T-cell (primary cell): ENCODE data around the gene RBM23. TPM values are rescaled to one million over a fixed set of nuclear protein-coding genes. Genes with fewer than 3 reads are reported as not detected.
"Not testable (repeated sequence)": the region's sequence is repeated elsewhere in the genome, so short reads cannot be mapped to it uniquely, and the experiment has no call there.

Experiments used
- ATAC-seq, 4 experiments: fragments of 200-7000 bp in 3 of 4; fragments of 150-1000 bp in 1 of 4; cut with Tn5 transposase; replicated peaks in 1 of 4; 1 replicate in 3 of 4; 2 replicates in 1 of 4; pipeline ENCODE4 v1.10.0; 2021; ENCODE audit warnings: moderate library complexity in 3 of 4, mild to moderate bottlenecking in 2 of 4, moderate number of reproducible peaks in 1 of 4
- CTCF ChIA-PET, 2 donors: fragments of 300-600 bp; sonication (Branson Sonifier 250); formaldehyde crosslinking; loops; one replicate each; lab custom pipeline; 2022; ENCODE audit warnings: antibody characterized with exemption in 2 of 2; lab: Charles Lee
- POLR2A ChIA-PET, 2 donors: fragments of 300-600 bp; sonication (Branson Sonifier 250); formaldehyde crosslinking; loops; one replicate each; lab custom pipeline; 2022; ENCODE audit warnings: antibody characterized with exemption in 2 of 2; lab: Charles Lee
- DNase-seq, 35 experiments: peaks; one replicate each; pipeline versions ENCODE4 v3.0.0 to v3.0.0-alpha.2; 2013 to 2023
- H3K27ac ChIP-seq: one replicate; pipeline ENCODE4 v1.5.1; 2013; ENCODE audit warnings: low read length
- H3K27me3 ChIP-seq, 2 experiments: replicated peaks in 1 of 2; 1 replicate in 1 of 2; 2 replicates in 1 of 2; pipeline versions ENCODE4 v1.6.1 to v1.7.0; 2013; ENCODE audit warnings: low read length in 1 of 2, mixed read lengths in 1 of 2; ENCODE audit not compliant: control insufficient read depth in 2 of 2, insufficient read depth in 2 of 2; ENCODE audit errors: extremely low read depth in 1 of 2
- H3K36me3 ChIP-seq, 2 donors: 1 replicate in 1 of 2; 2 replicates in 1 of 2; pipeline versions ENCODE4 v1.6.1 to v1.7.0; 2013; ENCODE audit warnings: low read length in 1 of 2; ENCODE audit not compliant: control insufficient read depth in 2 of 2, insufficient read depth in 1 of 2; ENCODE audit errors: extremely low read depth in 1 of 2
- H3K4me1 ChIP-seq, 2 experiments: 1 replicate in 1 of 2; 2 replicates in 1 of 2; pipeline versions ENCODE4 v1.6.1 to v1.7.0; 2013; ENCODE audit warnings: low read length in 2 of 2, mixed read lengths in 1 of 2; ENCODE audit not compliant: insufficient read depth in 2 of 2, control insufficient read depth in 1 of 2; ENCODE audit errors: extremely low read depth in 1 of 2
- H3K4me3 ChIP-seq, 2 donors: 1 replicate in 1 of 2; 2 replicates in 1 of 2; pipeline versions ENCODE4 v1.5.1 to v1.7.0; 2013; ENCODE audit warnings: mild to moderate bottlenecking in 2 of 2, low read length in 1 of 2, moderate library complexity in 1 of 2; ENCODE audit not compliant: control insufficient read depth in 1 of 2; ENCODE audit errors: extremely low read depth in 1 of 2
- H3K9me3 ChIP-seq: 2 replicates; pipeline ENCODE4 v1.7.0; 2013
- H3K27ac Mint-ChIP-seq, 2 donors: one replicate each; pipeline ENCODE4 v1.8.0; 2020 to 2021; ENCODE audit warnings: mild to moderate bottlenecking in 2 of 2, mixed read lengths in 2 of 2
- H3K27me3 Mint-ChIP-seq, 2 donors: one replicate each; pipeline ENCODE4 v1.8.0; 2021 to 2022; ENCODE audit warnings: mixed read lengths in 2 of 2
- H3K36me3 Mint-ChIP-seq: one replicate; pipeline ENCODE4 v1.8.0; 2021; ENCODE audit warnings: mixed read lengths
- H3K4me1 Mint-ChIP-seq, 3 donors: one replicate each; pipeline ENCODE4 v1.8.0; 2020 to 2022; ENCODE audit warnings: mixed read lengths in 3 of 3, mild to moderate bottlenecking in 1 of 3
- H3K4me3 Mint-ChIP-seq, 3 donors: one replicate each; pipeline ENCODE4 v1.8.0; 2020 to 2022; ENCODE audit warnings: mild to moderate bottlenecking in 3 of 3, mixed read lengths in 3 of 3, moderate library complexity in 3 of 3
- H3K9me3 Mint-ChIP-seq, 3 donors: one replicate each; pipeline ENCODE4 v1.8.0; 2020 to 2022; ENCODE audit warnings: mixed read lengths in 3 of 3
- WGBS: methylation state at CpG from one replicate; pipeline ENCODE4 v1.1.5; 2013; ENCODE audit warnings: missing lambda C conversion rate; ENCODE audit not compliant: insufficient coverage; 5-methylcytosine and 5-hydroxymethylcytosine counted together
- total RNA-seq, 35 experiments: library from RNA in 6 of 35; stranded (reverse) in 6 of 35; fragments of 120-200 nt in 1 of 35; gene quantifications; one replicate each; pipeline versions ENCODE4 v1.2.1 to v1.2.4 and lab custom pipeline; 2013 to 2026

Gene RBM23
- total RNA-seq, 5 donors from 2014 or later (not counting 1 experiment from before 2014, with no cell fraction given) = 88.7 to 102 (median 94.7) TPM

- CTCF ChIA-PET = interaction anchor here (0.5 to 4.5 kb wide), 26 partner anchors 10 to 873 kb away, joined by 3 to 46 read pairs (median 4); partner anchors contain the start of genes LRP10 (in 1 of the 2), MRPL52 (in 1 of the 2) and RBM23 (in 1 of the 2)
Measured at GRCh38 chr14:22852940-22853767, 65.8 kb downstream of the RBM23 start.

DNA sequence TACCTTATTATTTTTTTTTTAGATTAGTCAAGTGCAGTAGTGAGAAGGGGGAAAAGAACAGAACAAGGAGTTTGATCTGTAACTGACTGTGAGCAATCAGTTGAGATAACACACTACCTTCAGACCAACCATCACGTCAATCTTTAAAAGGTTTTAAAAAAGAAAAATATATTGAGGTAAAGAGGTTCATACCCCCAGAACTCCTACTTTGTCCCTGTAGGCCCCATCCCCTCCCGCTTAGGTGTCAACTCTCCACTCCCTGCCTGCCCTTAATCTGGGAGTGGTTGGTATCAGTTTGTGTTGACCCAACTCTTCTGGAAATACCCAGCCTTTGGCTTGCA, 66.4 kb downstream of the RBM23 start:
- DNase-seq = no peak
- Histone ChIP-seq H3K36me3 (no peaks in the 10 kb centered on the region), H3K4me1 (peaks cover 0 to 13% of the 10 kb centered on the region in 2 experiments), H3K9me3 (no peaks in the 10 kb centered on the region), H3K27me3 (peaks cover 0 to 50% of the 10 kb centered on the region in 2 experiments), H3K27ac (no peak overlapping the region), H3K4me3 (no peak overlapping the region)
- no peak overlapping the region for H3K27ac Mint-ChIP-seq
- CTCF ChIA-PET = interaction anchor here (0.5 to 4.5 kb wide), 20 partner anchors 9 to 873 kb away, joined by 3 to 46 read pairs (median 4); partner anchors contain the start of genes LRP10 (in 1 of the 2), PSMB5 (in 1 of the 2) and RBM23 (in 1 of the 2)
- H3K36me3 Mint-ChIP-seq = no peaks in the 10 kb centered on the region
- no peaks in the 10 kb centered on the region for H3K9me3 Mint-ChIP-seq
- H3K4me1 Mint-ChIP-seq = peaks cover 3 to 20% (median 18%) of the 10 kb centered on the region in 3 donors
- no peak for ATAC-seq
- H3K27me3 Mint-ChIP-seq = peaks cover 8 to 9% of the 10 kb centered on the region in 2 donors
- POLR2A ChIA-PET = no interaction called here
- WGBS = no CpG with 5 or more reads among the region's 2 CpGs
- no peak overlapping the region for H3K4me3 Mint-ChIP-seq

More at GRCh38 chr14:22852940-22853767, 65.8 kb downstream of the RBM23 start:
- Mint-ChIP-seq H3K9me3 (no peaks in the 10 kb centered on the region), H3K27ac (peak overlapping the region; percentile 66 to 79), H3K4me1 (peaks cover 6 to 25% (median 23%) of the 10 kb centered on the region in 3 donors), H3K36me3 (no peaks in the 10 kb centered on the region), H3K4me3 (peak overlapping the region; percentile 75 to 79 (median 78)), H3K27me3 (peaks cover 6 to 9% of the 10 kb centered on the region in 2 donors)
- Histone ChIP-seq H3K36me3 (no peaks in the 10 kb centered on the region), H3K27me3 (peaks cover 0 to 45% of the 10 kb centered on the region in 2 experiments), H3K4me3 (peak overlapping the region; percentile 74 to 81), H3K4me1 (peaks cover 3 to 18% of the 10 kb centered on the region in 2 experiments), H3K27ac (peak overlapping the region; percentile 25), H3K9me3 (no peaks in the 10 kb centered on the region)
- ATAC-seq (peak; percentile 90 to 92 (median 91)), DNase-seq (peak; percentile 64 to 95 (median 86))
- WGBS = 0% methylated on average over 13 of the region's 20 CpGs
- POLR2A ChIA-PET = no interaction called here

DNA sequence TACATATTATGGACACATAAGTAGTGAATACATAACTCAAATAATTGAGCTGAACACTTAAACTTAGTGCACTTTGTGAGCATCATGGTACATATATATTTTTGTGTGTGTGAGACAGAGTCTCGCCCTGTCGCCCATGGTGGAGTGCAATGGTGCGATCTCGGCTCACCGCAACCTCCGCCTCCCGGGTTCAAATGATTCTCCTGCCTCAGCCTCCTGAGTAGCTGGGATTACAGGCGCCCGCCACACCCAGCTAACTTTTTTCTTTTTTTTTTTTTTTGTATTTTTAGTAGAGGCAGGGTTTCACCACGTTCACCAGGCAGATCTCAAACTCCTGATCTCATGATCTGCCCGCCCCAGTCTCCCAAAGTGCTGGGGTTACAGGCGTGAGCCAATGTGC, 66.8 kb downstream of the RBM23 start:
- not testable (repeated sequence) for H3K36me3 Mint-ChIP-seq, H3K27me3 Mint-ChIP-seq, H3K4me3 ChIP-seq, H3K9me3 Mint-ChIP-seq, DNase-seq, ATAC-seq, H3K36me3 ChIP-seq, H3K27ac Mint-ChIP-seq, H3K27ac ChIP-seq, H3K4me3 Mint-ChIP-seq, H3K9me3 ChIP-seq
- Histone ChIP-seq H3K4me1 (peaks cover 0 to 11% of the 10 kb centered on the region in 2 experiments), H3K27me3 (peaks cover 0 to 49% of the 10 kb centered on the region in 2 experiments)
- ChIA-PET CTCF (interaction anchor here (0.6 to 4.5 kb wide), 18 partner anchors 9 to 325 kb away, joined by 3 to 46 read pairs (median 4); partner anchors contain the start of genes LRP10 (in 1 of the 2) and PSMB5 (in 1 of the 2)), POLR2A (interaction anchor here in 1 of 2 donors (0.6 kb wide), 1 partner anchor 50 kb away, joined by 3 read pairs; no protein-coding TSS in a partner anchor)
- peaks cover 3 to 20% (median 15%) of the 10 kb centered on the region in 3 donors for H3K4me1 Mint-ChIP-seq
- no CpG with 5 or more reads among the region's 12 CpGs for WGBS

DNA sequence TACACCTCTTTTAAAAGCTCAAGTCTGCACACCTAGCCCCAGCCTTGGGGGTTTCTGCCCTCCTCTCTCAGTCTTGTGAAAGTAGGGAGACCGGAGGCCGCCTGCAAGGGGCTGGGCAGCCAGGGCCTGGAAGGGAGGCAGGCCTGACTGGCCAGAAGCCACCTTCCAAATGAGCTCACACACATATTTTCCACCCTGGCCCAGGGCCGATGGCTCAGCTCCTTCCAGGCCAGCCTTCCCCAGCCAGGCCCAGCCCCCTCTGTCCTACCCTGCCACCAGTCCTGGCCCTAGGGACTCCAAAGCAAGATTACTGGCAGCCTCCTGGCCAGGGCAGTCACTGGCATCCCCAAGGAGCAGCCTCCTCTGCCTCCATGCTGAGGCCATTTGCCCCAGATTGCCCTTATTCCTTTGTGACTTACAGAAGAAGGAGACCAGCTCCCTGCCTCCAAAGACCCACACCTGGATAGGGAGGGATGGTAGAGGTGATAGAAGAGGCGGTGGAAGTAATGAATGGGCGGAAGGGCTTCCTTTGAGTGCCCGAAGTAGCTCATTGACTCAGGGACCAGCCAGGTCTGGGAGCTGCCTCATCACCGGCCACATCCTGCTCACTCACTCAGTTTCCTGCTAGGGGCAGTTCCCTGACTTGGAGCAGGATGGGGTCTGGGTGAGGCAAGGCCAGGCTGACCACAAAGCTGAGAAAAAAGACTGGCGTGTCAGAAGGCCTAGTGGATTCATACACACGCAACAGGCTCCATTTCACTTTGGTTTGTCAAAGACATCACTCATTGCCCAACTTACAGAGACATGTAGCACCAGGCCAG, 67.8 kb downstream of the RBM23 start:
- H3K4me1 Mint-ChIP-seq = peaks cover 3 to 16% (median 12%) of the 10 kb centered on the region in 3 donors
- peaks cover 0 to 53% of the 10 kb centered on the region in 2 experiments for H3K27me3 ChIP-seq
- ATAC-seq = no peak
- no peak overlapping the region for H3K27ac ChIP-seq
- H3K27me3 Mint-ChIP-seq = peaks cover 15 to 17% of the 10 kb centered on the region in 2 donors
- no peak overlapping the region for H3K4me3 Mint-ChIP-seq
- 55% methylated on average over 4 of the region's 9 CpGs for WGBS
- H3K4me1 ChIP-seq = peaks cover 0 to 11% of the 10 kb centered on the region in 2 experiments
- H3K36me3 ChIP-seq = no peaks in the 10 kb centered on the region
- H3K36me3 Mint-ChIP-seq = no peaks in the 10 kb centered on the region
- no peak for DNase-seq
- ChIA-PET POLR2A (no interaction called here), CTCF (interaction anchor here (0.5 to 4.5 kb wide), 14 partner anchors 11 to 1025 kb away, joined by 3 to 46 read pairs (median 4); partner anchors contain the start of genes ABHD4 (in 1 of the 2) and OXA1L (in 1 of the 2))
- H3K27ac Mint-ChIP-seq = no peak overlapping the region
- H3K9me3 ChIP-seq = no peaks in the 10 kb centered on the region
- H3K4me3 ChIP-seq = no peak overlapping the region
- H3K9me3 Mint-ChIP-seq = no peaks in the 10 kb centered on the region

DNA sequence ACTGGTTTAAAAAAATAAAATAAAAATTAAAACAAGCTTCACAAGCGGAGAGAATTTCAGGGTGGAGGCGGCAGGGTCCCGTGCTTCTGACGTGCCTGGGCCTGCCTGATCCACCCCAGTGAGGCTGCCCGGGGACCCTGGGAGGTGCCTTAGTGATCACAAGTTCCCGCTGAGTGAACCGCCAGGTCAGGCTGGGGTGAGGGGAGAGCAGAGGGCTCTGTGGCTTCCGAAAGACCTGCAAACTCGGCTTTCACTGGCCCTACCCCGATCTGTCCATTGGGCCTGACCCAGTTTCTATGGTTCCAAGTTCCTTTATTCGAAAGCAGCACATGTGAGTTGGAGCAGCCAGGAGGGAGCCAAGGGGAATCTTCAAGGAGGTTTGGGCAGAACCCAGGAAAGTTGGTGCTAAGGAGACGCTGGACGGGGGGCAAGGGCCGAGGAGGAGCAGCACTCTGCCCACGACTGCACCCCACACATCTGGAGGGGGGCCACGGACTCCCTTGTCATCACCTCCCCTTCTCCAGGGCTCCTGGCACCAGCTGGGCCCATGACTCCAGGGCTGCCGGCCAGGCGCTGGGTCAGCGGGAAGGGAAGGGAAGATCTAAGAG, 69.6 kb downstream of the RBM23 start:
- Histone ChIP-seq H3K4me1 (peaks cover 0 to 11% of the 10 kb centered on the region in 2 experiments), H3K4me3 (no peak overlapping the region), H3K27ac (no peak overlapping the region), H3K27me3 (peaks cover 0 to 60% of the 10 kb centered on the region in 2 experiments), H3K9me3 (no peaks in the 10 kb centered on the region), H3K36me3 (no peaks in the 10 kb centered on the region)
- ChIA-PET POLR2A (no interaction called here), CTCF (interaction anchor here in 1 of 2 donors (1.0 to 1.8 kb wide), 2 partner anchors 25 to 26 kb away, joined by 5 to 12 read pairs; no protein-coding TSS in a partner anchor)
- H3K4me1 Mint-ChIP-seq = peaks cover 3 to 12% (median 11%) of the 10 kb centered on the region in 3 donors
- H3K36me3 Mint-ChIP-seq = no peaks in the 10 kb centered on the region
- no peak overlapping the region for H3K4me3 Mint-ChIP-seq
- peaks cover 17 to 28% of the 10 kb centered on the region in 2 donors for H3K27me3 Mint-ChIP-seq
- DNase-seq (no peak), ATAC-seq (no peak)
- no peak overlapping the region for H3K27ac Mint-ChIP-seq
- H3K9me3 Mint-ChIP-seq = no peaks in the 10 kb centered on the region
- WGBS = 86% methylated on average over 9 of the region's 19 CpGs
